HG02840 (cell line): Measurements from ENCODE around the gene NOL9.
A peak's percentile ranks its signal among the peaks of the same experiment; 100 is the strongest.

Experiments
- ATAC-seq: cut with Tn5 transposase; IDR thresholded peaks from one replicate; pipeline ENCODE4 v1.9.1; 2021; ENCODE audit warnings: mild to moderate bottlenecking, moderate library complexity, moderate number of reproducible peaks; ENCODE audit not compliant: unreplicated experiment, low FRiP score

The NOL9 gene

GRCh38 chr1:6591222-6591621, 36.9 kb upstream of the NOL9 start:
- no peak for ATAC-seq

GRCh38 chr1:6590046-6590445, 35.7 kb upstream of the NOL9 start:
- no peak for ATAC-seq

GRCh38 chr1:6588893-6589520, 34.7 kb upstream of the NOL9 start:
- no peak for ATAC-seq

GRCh38 chr1:6588128-6588892, 34.0 kb upstream of the NOL9 start:
- ATAC-seq = no peak

DNA sequence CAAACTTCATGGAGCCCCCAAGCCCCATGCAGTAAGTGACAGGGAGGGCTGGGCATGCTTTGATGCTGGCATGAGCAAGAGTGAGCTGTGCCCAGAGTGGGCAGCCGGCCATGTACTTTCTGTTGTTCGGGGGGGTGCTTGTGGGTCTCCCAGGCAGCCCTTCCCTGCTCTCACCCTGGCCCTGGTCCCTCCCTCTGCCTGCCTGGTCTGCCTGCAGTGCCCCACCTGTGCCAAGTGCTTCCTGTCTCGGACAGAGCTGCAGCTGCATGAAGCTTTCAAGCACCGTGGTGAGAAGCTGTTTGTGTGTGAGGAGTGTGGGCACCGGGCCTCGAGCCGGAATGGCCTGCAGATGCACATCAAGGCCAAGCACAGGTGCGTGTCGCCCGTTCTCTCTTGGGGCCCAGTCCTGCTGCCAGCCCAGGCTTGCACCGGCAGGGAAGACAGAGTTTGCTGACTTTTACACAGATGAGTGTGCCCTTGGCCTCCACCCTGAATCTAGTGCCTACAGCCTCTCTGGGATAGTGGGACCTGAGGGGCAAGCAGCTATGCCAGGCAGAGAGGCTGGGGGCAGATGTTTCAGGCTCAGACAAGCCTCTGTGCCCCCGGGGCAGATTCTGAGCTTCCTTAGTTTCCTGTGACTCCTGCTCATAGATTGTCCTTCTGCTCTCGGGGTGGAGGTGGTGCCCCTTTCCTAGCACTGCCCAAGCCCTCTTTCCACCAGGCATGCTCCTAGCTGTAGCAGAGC, 33.1 kb upstream of the NOL9 start:
- ATAC-seq = no peak

- no peak for ATAC-seq
These were observed 32.1 kb upstream of the NOL9 start for GRCh38 chr1:6586404-6586816.

DNA sequence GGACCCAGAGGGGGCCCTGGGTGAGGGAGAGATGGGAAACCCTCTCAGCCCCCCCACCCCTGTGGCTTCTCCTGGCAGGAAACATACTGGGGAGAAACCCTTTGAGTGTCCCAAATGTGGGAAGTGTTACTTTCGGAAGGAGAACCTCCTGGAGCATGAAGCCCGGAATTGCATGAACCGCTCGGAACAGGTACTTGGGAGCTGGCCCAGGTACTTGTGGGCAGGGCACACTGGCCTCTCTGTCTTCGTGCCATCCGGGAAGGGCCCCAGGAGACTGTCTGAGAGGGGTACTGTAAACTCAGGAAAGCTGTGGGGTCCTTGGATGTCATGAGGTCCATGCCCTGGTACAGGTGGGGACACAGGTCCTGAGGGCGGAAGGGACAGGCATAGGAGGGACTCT, 31.5 kb upstream of the NOL9 start:
- no peak for ATAC-seq

- ATAC-seq = no peak
These were observed 30.9 kb upstream of the NOL9 start for GRCh38 chr1:6585081-6585722.

DNA sequence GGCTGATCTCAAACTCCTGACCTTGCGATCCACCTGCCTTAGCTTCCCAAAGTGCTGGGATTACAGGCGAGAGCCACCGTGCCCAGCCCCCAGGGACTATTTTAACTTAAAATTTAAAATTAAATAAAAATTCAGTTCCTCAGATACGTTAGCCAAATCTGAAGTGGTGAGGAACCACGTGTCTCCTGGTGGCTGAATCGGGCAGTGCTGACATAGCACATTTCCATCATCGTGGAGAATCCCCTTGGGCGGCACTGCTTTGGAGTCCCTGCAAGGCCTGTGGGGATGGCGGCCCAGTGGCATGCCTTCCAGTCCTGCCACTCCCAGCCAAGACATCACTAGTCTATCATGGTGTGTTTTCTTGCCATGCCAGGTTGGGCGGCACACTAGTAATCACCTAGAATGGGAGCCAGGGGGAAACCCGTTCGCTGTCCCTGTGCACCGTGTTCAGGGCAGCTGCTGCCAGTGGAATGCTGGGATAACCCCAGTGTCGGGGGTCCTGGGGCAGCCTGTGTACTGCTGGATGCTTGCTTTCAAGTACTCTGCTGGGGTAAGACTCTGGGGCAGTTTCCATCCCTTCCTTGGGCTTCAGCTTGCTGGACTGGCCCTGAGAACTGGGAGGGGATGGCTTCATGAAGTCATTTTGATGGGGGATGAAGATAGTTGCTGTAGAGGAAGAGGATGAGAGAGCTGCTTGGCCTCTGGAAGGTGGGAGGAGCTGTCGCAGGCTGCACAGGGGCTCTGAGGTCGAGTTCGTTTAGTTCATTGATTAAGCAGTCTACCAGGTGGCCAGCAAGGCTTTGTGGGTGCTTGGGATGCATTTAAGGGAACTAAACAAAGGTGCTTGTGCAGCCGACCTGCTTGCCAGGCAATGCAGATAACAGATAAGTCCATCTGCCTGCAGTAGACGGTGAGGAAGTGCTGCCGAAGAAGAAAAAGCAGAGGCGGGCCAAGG, 30.1 kb upstream of the NOL9 start:
- no peak for ATAC-seq

DNA sequence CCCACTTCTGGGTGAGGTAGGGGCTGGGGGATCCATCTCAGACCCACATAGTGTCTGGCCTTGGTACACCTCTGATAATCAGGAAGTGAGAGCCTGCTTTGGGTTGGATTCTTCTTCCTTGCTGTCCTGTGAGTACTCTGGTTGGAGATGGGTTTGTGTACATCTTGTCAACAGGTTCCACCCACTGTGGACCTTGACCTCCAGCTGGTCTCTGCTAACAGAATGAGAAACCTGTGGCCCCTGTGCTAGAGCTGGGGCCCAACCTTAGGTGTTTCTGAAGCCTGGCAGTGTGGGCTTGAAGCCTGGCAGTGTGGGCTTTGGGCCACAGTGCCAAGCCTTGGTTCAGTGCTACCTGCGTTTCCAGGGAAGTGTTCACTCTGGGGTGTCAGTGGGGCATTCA, 28.1 kb upstream of the NOL9 start:
- no peak for ATAC-seq

GRCh38 chr1:6581561-6582305, 27.4 kb upstream of the NOL9 start:
- ATAC-seq = no peak

DNA sequence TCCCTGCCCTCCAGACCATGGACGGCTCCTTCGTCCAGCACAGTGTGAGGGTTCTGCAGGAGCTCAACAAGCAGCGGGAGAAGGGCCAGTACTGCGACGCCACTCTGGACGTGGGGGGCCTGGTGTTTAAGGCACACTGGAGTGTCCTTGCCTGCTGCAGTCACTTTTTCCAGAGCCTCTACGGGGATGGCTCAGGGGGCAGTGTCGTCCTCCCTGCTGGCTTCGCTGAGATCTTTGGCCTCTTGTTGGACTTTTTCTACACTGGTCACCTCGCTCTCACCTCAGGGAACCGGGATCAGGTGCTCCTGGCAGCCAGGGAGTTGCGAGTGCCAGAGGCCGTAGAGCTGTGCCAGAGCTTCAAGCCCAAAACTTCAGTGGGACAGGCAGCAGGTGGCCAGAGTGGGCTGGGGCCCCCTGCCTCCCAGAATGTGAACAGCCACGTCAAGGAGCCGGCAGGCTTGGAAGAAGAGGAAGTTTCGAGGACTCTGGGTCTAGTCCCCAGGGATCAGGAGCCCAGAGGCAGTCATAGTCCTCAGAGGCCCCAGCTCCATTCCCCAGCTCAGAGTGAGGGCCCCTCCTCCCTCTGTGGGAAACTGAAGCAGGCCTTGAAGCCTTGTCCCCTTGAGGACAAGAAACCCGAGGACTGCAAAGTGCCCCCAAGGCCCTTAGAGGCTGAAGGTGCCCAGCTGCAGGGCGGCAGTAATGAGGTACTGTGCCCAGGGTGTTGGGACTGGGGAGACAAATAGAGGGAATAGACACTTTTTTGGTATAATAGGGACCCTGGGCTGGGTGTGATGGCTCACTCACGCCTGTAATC, 26.5 kb upstream of the NOL9 start:
- ATAC-seq = no peak

GRCh38 chr1:6580119-6580592, 25.8 kb upstream of the NOL9 start:
- no peak for ATAC-seq

DNA sequence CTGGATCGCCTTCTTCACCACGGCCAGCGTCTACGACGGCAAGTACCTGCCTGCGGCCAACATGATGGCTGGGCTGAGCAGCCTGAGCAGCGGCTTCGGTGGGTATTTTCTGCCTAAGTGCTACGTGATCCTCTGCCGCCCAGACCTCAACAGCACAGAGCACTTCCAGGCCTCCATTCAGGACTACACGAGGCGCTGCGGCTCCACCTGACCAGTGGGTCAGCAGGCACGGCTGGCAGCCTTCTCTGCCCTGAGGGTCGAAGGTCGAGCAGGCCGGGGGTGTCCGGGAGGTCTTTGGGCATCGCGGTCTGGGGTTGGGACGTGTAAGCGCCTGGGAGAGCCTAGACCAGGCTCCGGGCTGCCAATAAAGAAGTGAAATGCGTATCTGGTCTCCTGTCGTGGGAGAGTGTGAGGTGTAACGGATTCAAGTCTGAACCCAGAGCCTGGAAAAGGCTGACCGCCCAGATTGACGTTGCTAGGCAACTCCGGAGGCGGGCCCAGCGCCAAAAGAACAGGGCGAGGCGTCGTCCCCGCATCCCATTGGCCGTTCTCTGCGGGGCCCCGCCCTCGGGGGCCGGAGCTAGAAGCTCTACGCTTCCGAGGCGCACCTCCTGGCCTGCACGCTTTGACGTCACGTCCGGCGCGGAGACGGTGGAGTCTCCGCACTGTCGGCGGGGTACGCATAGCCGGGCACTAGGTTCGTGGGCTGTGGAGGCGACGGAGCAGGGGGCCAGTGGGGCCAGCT, 25.2 kb upstream of the NOL9 start, which contains the start of gene ZBTB48:
ZBTB48 (plus strand) TSS at position 621 of the 745 bp plus-strand sequence. CDS start 616 bp downstream, outside the sequence.
- ATAC-seq = peak; percentile 96

GRCh38 chr1:6578624-6579373, 24.5 kb upstream of the NOL9 start:
- ATAC-seq = no peak

- no peak for ATAC-seq
These were observed 23.7 kb upstream of the NOL9 start for GRCh38 chr1:6577831-6578525.
